ENCODE results near the gene NR2C2. TPM values are rescaled to one million over a fixed set of nuclear protein-coding genes. Genes with fewer than 3 reads are reported as not detected.

Gene NR2C2
- total and polyA plus RNA-seq, 10 of the 15 experiments (the other 5 are each of a cell fraction or from before 2014, with no cell fraction given), result 2.7 to 30.3 (median 18.3) TPM

GRCh38 chr3:15081960-15082664 lies 134.7 kb downstream of the NR2C2 start:
- ATAC-seq, result no peak

More at GRCh38 chr3:15081960-15082664, 134.7 kb downstream of the NR2C2 start:
- Histone ChIP-seq H3K36me3 (ENCODE audit: control insufficient read depth in 2 of 2, insufficient read depth in 2 of 2, low read length in 1 of 2) (peaks cover 8 to 25% of the 10 kb centered on the region in 2 experiments), H2AFZ (ENCODE audit: control insufficient read depth, low read depth, low read length) (no peak overlapping the region), H3K9ac (ENCODE audit: control insufficient read depth, insufficient read depth, low read length) (no peak overlapping the region), H3K27me3 (replicated peaks in 1 of 2; ENCODE audit: control insufficient read depth in 2 of 2, insufficient read depth in 2 of 2, low read length in 1 of 2) (no peaks in the 10 kb centered on the region), H3K79me2 (ENCODE audit: control insufficient read depth, insufficient read depth, low read length) (no peaks in the 10 kb centered on the region), H3K4me2 (ENCODE audit: control insufficient read depth, insufficient read depth) (no peak overlapping the region), H3K9me3 (replicated peaks; ENCODE audit: control insufficient read depth, insufficient read depth, low read length) (no peaks in the 10 kb centered on the region), H3K4me3 (no peak overlapping the region), H3K4me1 (ENCODE audit: control insufficient read depth, insufficient read depth, low read length) (no peaks in the 10 kb centered on the region), H3K27ac (ENCODE audit: control insufficient read depth, insufficient read depth) (no peak overlapping the region), H4K20me1 (ENCODE audit: control insufficient read depth, insufficient read depth) (no peaks in the 10 kb centered on the region)
- SMC1A ChIA-PET (ENCODE audit: uncharacterized antibody, unreplicated experiment), result no interaction called here
- DNase-seq (ENCODE audit: low read depth, low spot score), result no peak
- RAD21 ChIA-PET (ENCODE audit: unreplicated experiment), result no interaction called here
- no TSS peak for BruUV-seq (replicated peaks)
- FAIRE-seq, result no peak
- 86% methylated on average over 13 of the region's 13 CpGs for WGBS (ENCODE audit: insufficient coverage, insufficient replicate concordance, low lambda C conversion rate, missing lambda C conversion rate)
- CTCF ChIA-PET, result interaction anchor here (1.8 kb wide), 1 partner anchor 31 kb away, joined by 5 read pairs; no protein-coding TSS in a partner anchor
- in situ Hi-C loops (cut with MboI), result no loop called here
- intact Hi-C loops (cut with micrococcal nuclease; ENCODE audit: unreplicated experiment), result no loop called here
- no peak for TF ChIP-seq ESRRA (IDR thresholded peaks at IDR 0.05; ENCODE audit: low read length)
- TF ChIP-seq ZNF24 (IDR thresholded peaks at IDR 0.05), result no peak
- no peak for TF ChIP-seq FOXM1 (IDR thresholded peaks at IDR 0.05; ENCODE audit: low read depth, low read length)
- no peak for TF ChIP-seq SMARCA5 (IDR thresholded peaks at IDR 0.05)
- TF ChIP-seq, protein P1, sequence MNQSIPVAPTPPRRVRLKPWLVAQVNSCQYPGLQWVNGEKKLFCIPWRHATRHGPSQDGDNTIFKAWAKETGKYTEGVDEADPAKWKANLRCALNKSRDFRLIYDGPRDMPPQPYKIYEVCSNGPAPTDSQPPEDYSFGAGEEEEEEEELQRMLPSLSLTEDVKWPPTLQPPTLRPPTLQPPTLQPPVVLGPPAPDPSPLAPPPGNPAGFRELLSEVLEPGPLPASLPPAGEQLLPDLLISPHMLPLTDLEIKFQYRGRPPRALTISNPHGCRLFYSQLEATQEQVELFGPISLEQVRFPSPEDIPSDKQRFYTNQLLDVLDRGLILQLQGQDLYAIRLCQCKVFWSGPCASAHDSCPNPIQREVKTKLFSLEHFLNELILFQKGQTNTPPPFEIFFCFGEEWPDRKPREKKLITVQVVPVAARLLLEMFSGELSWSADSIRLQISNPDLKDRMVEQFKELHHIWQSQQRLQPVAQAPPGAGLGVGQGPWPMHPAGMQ (IDR thresholded peaks at IDR 0.05; ENCODE audit: borderline replicate concordance), result no peak
- no peak for TF ChIP-seq RFX5 (IDR thresholded peaks at IDR 0.05; ENCODE audit: low read depth, low read length)
- no peak for TF ChIP-seq KDM1A (IDR thresholded peaks at IDR 0.05; ENCODE audit: borderline replicate concordance)
- TF ChIP-seq POLR2AphosphoS2 (IDR thresholded peaks at IDR 0.05; ENCODE audit: low read depth, low read length), result no peak
- TF ChIP-seq MTA3 (IDR thresholded peaks at IDR 0.05; ENCODE audit: borderline replicate concordance, low read length), result no peak
- TF ChIP-seq SRF (IDR thresholded peaks at IDR 0.05; ENCODE audit: low read depth in 2 of 2, low read length in 2 of 2), result no peak
- TF ChIP-seq SMAD5 (IDR thresholded peaks at IDR 0.05; ENCODE audit: low read depth), result no peak
- TF ChIP-seq MYC (IDR thresholded peaks at IDR 0.05; ENCODE audit: insufficient read depth, insufficient read length, insufficient replicate concordance, low read length, severe bottlenecking), result no peak
- TF ChIP-seq TARDBP (IDR thresholded peaks at IDR 0.05; ENCODE audit: borderline replicate concordance), result no peak
- no peak for TF ChIP-seq RBBP5 (conservative IDR thresholded peaks at IDR 0.05)
- no peak for TF ChIP-seq SIX5 (IDR thresholded peaks at IDR 0.05; ENCODE audit: low read depth, low read length, severe bottlenecking)
- no peak for TF ChIP-seq EED (IDR thresholded peaks at IDR 0.05; ENCODE audit: low read depth)
- no peak for TF ChIP-seq CHD1 (IDR thresholded peaks at IDR 0.05; ENCODE audit: low read depth, low read length)
- no peak for TF ChIP-seq TCF3 (IDR thresholded peaks at IDR 0.05; ENCODE audit: borderline replicate concordance, insufficient read depth, low read depth, low read length)
- POLR2A ChIA-PET, result interaction anchor here (0.6 kb wide), 1 partner anchor 14 kb away, joined by 4 read pairs; no protein-coding TSS in a partner anchor
